A673 (cell line): ENCODE data around the gene SMARCC1. TPM values are rescaled to one million over a fixed set of nuclear protein-coding genes. Genes with fewer than 3 reads are reported as not detected.

Experiments used
- BruUV-seq: library from RNA; stranded (reverse); fragments of 400-500 nt; replicated peaks from 2 replicates; lab custom pipeline; 2021; lab: Mats Ljungman, UMichigan
- CTCF ChIA-PET: fragments of 300-600 bp; sonication (Branson Sonifier 250); formaldehyde crosslinking; loops from one replicate; lab custom pipeline; 2022; ENCODE audit warnings: antibody characterized with exemption; lab: Charles Lee
- POLR2A ChIA-PET: fragments of 300-600 bp; sonication (Branson Sonifier 250); formaldehyde crosslinking; loops from one replicate; lab custom pipeline; 2022; ENCODE audit warnings: antibody characterized with exemption; ENCODE audit not compliant: low non-redundant PET; lab: Charles Lee
- DNase-seq: peaks from one replicate; pipeline ENCODE4 v3.0.0-alpha.2; 2015; ENCODE audit warnings: low spot score
- H3K27ac ChIP-seq: fragments of 200-600 bp; sonication (generic); 2 replicates; pipeline ENCODE4 v1.5.1; 2016; ENCODE audit warnings: mixed run types, low read depth, mild to moderate bottlenecking, mixed read lengths, antibody characterized with exemption, low read length; ENCODE audit not compliant: poor library complexity, severe bottlenecking
- H3K27me3 ChIP-seq: fragments of 200-600 bp; sonication (generic); replicated peaks from 2 replicates; pipeline ENCODE4 v1.6.1; 2017; ENCODE audit warnings: mixed run types, low read depth, mild to moderate bottlenecking, mixed read lengths, antibody characterized with exemption, low read length; ENCODE audit not compliant: insufficient read depth, poor library complexity
- H3K36me3 ChIP-seq: fragments of 200-600 bp; sonication (generic); 2 replicates; pipeline ENCODE4 v1.6.1; 2016; ENCODE audit warnings: mixed run types, mild to moderate bottlenecking, mixed read lengths, antibody characterized with exemption, low read length; ENCODE audit not compliant: insufficient read depth, poor library complexity, severe bottlenecking
- H3K4me1 ChIP-seq: fragments of 200-600 bp; sonication (generic); 2 replicates; pipeline ENCODE4 v1.6.1; 2017; ENCODE audit warnings: mixed run types, mild to moderate bottlenecking, mixed read lengths, antibody characterized with exemption, low read length; ENCODE audit not compliant: insufficient read depth, poor library complexity, severe bottlenecking
- H3K4me3 ChIP-seq: fragments of 200-600 bp; sonication (generic); 2 replicates; pipeline ENCODE4 v1.5.1; 2016; ENCODE audit warnings: low read depth, mixed run types, mild to moderate bottlenecking, mixed read lengths, low read length; ENCODE audit not compliant: poor library complexity, severe bottlenecking
- H3K9me3 ChIP-seq: fragments of 200-600 bp; sonication (generic); 2 replicates; pipeline ENCODE4 v1.6.1; 2016; ENCODE audit warnings: mixed run types, low read depth, mild to moderate bottlenecking, mixed read lengths, antibody characterized with exemption, low read length; ENCODE audit not compliant: poor library complexity, severe bottlenecking
- CTCF ChIP-seq: fragments of 300-800, 200-600 bp; sonication (generic); conservative IDR thresholded peaks from 2 replicates; pipeline ENCODE4 v1.5.1; 2017; ENCODE audit warnings: low read depth, mild to moderate bottlenecking, antibody characterized with exemption, low read length, moderate library complexity, mixed read lengths
- EZH2 ChIP-seq: fragments of 200-600 bp; sonication (generic); IDR thresholded peaks from 2 replicates; pipeline ENCODE4 v1.6.1; 2017; ENCODE audit warnings: borderline replicate concordance, low read depth, mild to moderate bottlenecking, mixed read lengths, antibody characterized with exemption, low read length; ENCODE audit not compliant: poor library complexity, severe bottlenecking
- intact Hi-C: fragments of 100-400 bp; cut with micrococcal nuclease; formaldehyde crosslinking; loops from one replicate; pipeline ENCODE4 v1.10.0; 2022; ENCODE audit not compliant: unreplicated experiment
- total RNA-seq: library from RNA; stranded (reverse); gene quantifications from 2 replicates; pipeline ENCODE4 v1.2.3, GENCODE V29; 2021

SMARCC1 gene
- total RNA-seq, 1 experiment from 2014 or later, result 126 TPM

DNA sequence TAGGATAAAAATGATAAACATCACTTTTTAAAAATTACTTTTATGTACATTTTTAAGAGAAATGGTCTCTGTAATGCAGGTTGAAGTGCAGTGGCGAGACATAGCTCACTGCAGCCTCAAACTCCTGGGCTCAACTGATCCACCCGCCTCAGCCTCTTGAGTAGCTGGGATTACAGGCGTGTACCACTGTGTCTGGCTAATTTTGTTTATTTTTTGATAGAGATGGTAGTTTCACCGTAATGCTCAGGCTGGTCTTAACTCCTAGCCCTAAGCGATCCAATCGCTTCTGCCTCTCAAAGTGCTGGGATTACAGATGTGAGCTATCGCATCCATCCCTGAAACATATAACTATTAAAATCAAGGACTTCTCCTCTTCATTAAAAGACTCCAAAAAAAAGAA is 140.0 kb downstream of the SMARCC1 start:
- CTCF ChIA-PET, result no interaction called here
- Histone ChIP-seq H3K4me1 (peaks cover 51% of the 10 kb centered on the region), H3K9me3 (no peaks in the 10 kb centered on the region), H3K27me3 (no peaks in the 10 kb centered on the region), H3K36me3 (peaks cover 30% of the 10 kb centered on the region), H3K27ac (peak overlapping the region; percentile 81), H3K4me3 (no peak overlapping the region)
- no peak for DNase-seq
- POLR2A ChIA-PET, result no interaction called here
- BruUV-seq, result no TSS peak
- TF ChIP-seq EZH2 (no peak), CTCF (no peak)
- intact Hi-C loops, result no loop called here

- Histone ChIP-seq H3K9me3 (no peaks in the 10 kb centered on the region), H3K4me1 (peaks cover 17% of the 10 kb centered on the region), H3K4me3 (no peak overlapping the region), H3K27me3 (no peaks in the 10 kb centered on the region), H3K27ac (peak overlapping the region; percentile 30), H3K36me3 (peaks cover 65% of the 10 kb centered on the region)
- no peak for DNase-seq
- CTCF ChIA-PET, result no interaction called here
- BruUV-seq, result no TSS peak
- intact Hi-C loops, result no loop called here
- POLR2A ChIA-PET, result no interaction called here
- TF ChIP-seq EZH2 (no peak), CTCF (no peak)
Measured at GRCh38 chr3:47636921-47637320, 144.8 kb downstream of the SMARCC1 start.

DNA sequence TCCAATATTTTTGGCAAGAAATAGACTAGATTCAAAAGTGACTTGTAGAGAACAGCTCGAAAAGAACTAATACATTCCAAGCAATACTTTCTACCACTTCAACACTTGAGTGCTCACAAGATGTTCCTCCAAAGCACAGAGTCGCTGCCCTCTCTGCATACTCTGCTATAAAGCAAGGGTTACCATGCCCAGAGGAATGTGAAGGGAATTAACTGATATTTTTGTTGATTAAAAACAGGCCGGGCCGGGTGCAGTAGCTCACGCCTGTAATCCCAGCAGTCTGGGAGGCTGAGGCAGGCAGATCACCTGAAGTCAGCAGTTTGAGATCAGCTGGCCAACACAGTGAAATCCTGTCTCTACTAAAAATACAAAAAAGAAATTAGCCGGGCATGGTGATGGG is 145.5 kb downstream of the SMARCC1 start:
- CTCF ChIA-PET, result no interaction called here
- TF ChIP-seq CTCF (no peak), EZH2 (no peak)
- intact Hi-C loops, result no loop called here
- Histone ChIP-seq H3K4me1 (peaks cover 11% of the 10 kb centered on the region), H3K4me3 (no peak overlapping the region), H3K9me3 (no peaks in the 10 kb centered on the region), H3K36me3 (peaks cover 68% of the 10 kb centered on the region), H3K27me3 (no peaks in the 10 kb centered on the region), H3K27ac (peak overlapping the region; percentile 59)
- BruUV-seq, result no TSS peak
- DNase-seq, result no peak
- POLR2A ChIA-PET, result no interaction called here
